HEK293 (cell line): Measurements from ENCODE around the gene CCDC112.

Source experiments
- CTCF ChIP-seq: fragments of 450-650 bp; formaldehyde crosslinking; IDR thresholded peaks from 2 replicates; pipeline ENCODE4 v1.5.1; 2016; ENCODE audit warnings: missing biosample characterization, missing genetic modification characterization
- KLF8 ChIP-seq: fragments of 450-650 bp; formaldehyde crosslinking; IDR thresholded peaks from 2 replicates; pipeline ENCODE4 v1.5.1; 2016; ENCODE audit warnings: missing biosample characterization, missing genetic modification characterization
- SCRT2 ChIP-seq: fragments of 450-650 bp; formaldehyde crosslinking; IDR thresholded peaks from 2 replicates; pipeline ENCODE4 v1.5.1; 2016; ENCODE audit warnings: missing biosample characterization, missing genetic modification characterization
- SETDB1 ChIP-seq: IDR thresholded peaks from one replicate; pipeline ENCODE4 v1.6.1; 2017; ENCODE audit warnings: mild to moderate bottlenecking, low read length, moderate library complexity, mixed read lengths; ENCODE audit not compliant: insufficient read length
- TRIM28 ChIP-seq: IDR thresholded peaks from 2 replicates; pipeline ENCODE4 v1.6.1; 2011; ENCODE audit warnings: low read length, control low read depth, borderline replicate concordance
- YY1 ChIP-seq: fragments of 450-650 bp; formaldehyde crosslinking; IDR thresholded peaks from 2 replicates; pipeline ENCODE4 v1.5.1; 2018; ENCODE audit warnings: missing biosample characterization, missing genetic modification characterization
- ZBTB1 ChIP-seq: fragments of 450-650 bp; formaldehyde crosslinking; IDR thresholded peaks from 2 replicates; pipeline ENCODE4 v1.5.1; 2016; ENCODE audit warnings: missing biosample characterization, missing genetic modification characterization
- ZBTB11 ChIP-seq: fragments of 450-650 bp; formaldehyde crosslinking; conservative IDR thresholded peaks from 2 replicates; pipeline ENCODE4 v1.5.1; 2016; ENCODE audit warnings: low read depth, missing biosample characterization, missing genetic modification characterization
- ZNF175 ChIP-seq: fragments of 450-650 bp; formaldehyde crosslinking; IDR thresholded peaks from 2 replicates; pipeline ENCODE4 v1.5.1; 2016; ENCODE audit warnings: missing biosample characterization, missing genetic modification characterization
- ZNF292 ChIP-seq: fragments of 450-650 bp; formaldehyde crosslinking; IDR thresholded peaks from 2 replicates; pipeline ENCODE4 v1.5.1; 2016; ENCODE audit warnings: low read depth, missing biosample characterization, missing genetic modification characterization, borderline replicate concordance
- ZNF513 ChIP-seq: fragments of 450-650 bp; IDR thresholded peaks from 2 replicates; pipeline ENCODE4 v1.5.1; 2018; ENCODE audit warnings: missing biosample characterization, missing genetic modification characterization
- ZNF623 ChIP-seq: fragments of 450-650 bp; formaldehyde crosslinking; IDR thresholded peaks from 2 replicates; pipeline ENCODE4 v1.5.1; 2016; ENCODE audit warnings: missing biosample characterization, missing genetic modification characterization
- ZSCAN18 ChIP-seq: fragments of 450-650 bp; formaldehyde crosslinking; IDR thresholded peaks from 2 replicates; pipeline ENCODE4 v1.5.1; 2016; ENCODE audit warnings: missing biosample characterization, missing genetic modification characterization
- TF ChIP-seq, protein P1 (sequence below): fragments of 450-650 bp; formaldehyde crosslinking; IDR thresholded peaks from 2 replicates; pipeline ENCODE4 v1.5.1; 2016; ENCODE audit warnings: missing biosample characterization, missing genetic modification characterization, low read depth

DNA sequence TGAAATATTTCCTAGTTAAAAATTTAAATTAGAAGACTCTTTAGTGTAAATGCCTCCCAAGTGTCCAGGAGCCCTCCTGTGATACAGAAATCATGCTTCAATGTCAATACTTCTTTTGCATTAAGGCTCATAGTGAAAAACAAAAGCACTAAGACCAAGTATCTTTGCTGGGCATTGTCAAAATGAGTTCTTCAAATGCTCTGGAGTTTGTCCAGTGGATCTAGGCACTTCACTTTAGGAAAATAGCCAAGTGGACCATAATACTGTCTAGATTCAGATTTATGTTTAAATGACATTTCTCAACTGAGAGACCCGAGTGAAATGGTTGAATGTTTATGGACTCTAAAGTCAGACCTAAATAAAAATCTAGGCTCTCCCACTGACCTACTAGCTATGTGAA, 21.3 kb upstream of the CCDC112 start:
- no peak for TF ChIP-seq ZNF623 (tag by site-specific recombination)
- TF ChIP-seq KLF8 (tag by site-specific recombination) = no peak
- TF ChIP-seq SCRT2 (tag by site-specific recombination) = no peak
- TF ChIP-seq, protein P1, sequence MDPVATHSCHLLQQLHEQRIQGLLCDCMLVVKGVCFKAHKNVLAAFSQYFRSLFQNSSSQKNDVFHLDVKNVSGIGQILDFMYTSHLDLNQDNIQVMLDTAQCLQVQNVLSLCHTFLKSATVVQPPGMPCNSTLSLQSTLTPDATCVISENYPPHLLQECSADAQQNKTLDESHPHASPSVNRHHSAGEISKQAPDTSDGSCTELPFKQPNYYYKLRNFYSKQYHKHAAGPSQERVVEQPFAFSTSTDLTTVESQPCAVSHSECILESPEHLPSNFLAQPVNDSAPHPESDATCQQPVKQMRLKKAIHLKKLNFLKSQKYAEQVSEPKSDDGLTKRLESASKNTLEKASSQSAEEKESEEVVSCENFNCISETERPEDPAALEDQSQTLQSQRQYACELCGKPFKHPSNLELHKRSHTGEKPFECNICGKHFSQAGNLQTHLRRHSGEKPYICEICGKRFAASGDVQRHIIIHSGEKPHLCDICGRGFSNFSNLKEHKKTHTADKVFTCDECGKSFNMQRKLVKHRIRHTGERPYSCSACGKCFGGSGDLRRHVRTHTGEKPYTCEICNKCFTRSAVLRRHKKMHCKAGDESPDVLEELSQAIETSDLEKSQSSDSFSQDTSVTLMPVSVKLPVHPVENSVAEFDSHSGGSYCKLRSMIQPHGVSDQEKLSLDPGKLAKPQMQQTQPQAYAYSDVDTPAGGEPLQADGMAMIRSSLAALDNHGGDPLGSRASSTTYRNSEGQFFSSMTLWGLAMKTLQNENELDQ = no peak
- no peak for TF ChIP-seq ZBTB1
- no peak for TF ChIP-seq TRIM28
- no peak for TF ChIP-seq CTCF
- TF ChIP-seq ZNF292 (tag by site-specific recombination) = no peak
- no peak for TF ChIP-seq ZNF175 (tag by site-specific recombination)
- no peak for TF ChIP-seq YY1 (tag by site-specific recombination)
- TF ChIP-seq ZNF513 (tag by site-specific recombination) = no peak
- no peak for TF ChIP-seq ZSCAN18
- no peak for TF ChIP-seq ZBTB11 (tag by site-specific recombination)
- no peak for TF ChIP-seq SETDB1
